Panc1 (cell line): ENCODE data around the gene GNG4. TPM values are rescaled to one million over a fixed set of nuclear protein-coding genes. Genes with fewer than 3 reads are reported as not detected.
"Not testable (repeated sequence)": the region's sequence is repeated elsewhere in the genome, so short reads cannot be mapped to it uniquely, and the experiment has no call there.

Experiments used
- ATAC-seq: fragments of 200-7000 bp; cut with Tn5 transposase; 2 replicates; pipeline ENCODE4 v1.9.1; 2020; ENCODE audit warnings: mild to moderate bottlenecking, moderate library complexity
- BruUV-seq: library from RNA; stranded (reverse); fragments of 400-500 nt; replicated peaks from 2 replicates; lab custom pipeline; 2021; lab: Mats Ljungman, UMichigan
- CTCF ChIA-PET: fragments of 300-600 bp; sonication (Branson Sonifier 250); formaldehyde crosslinking; loops from one replicate; lab custom pipeline; 2022; ENCODE audit warnings: antibody characterized with exemption; lab: Charles Lee
- POLR2A ChIA-PET: fragments of 300-600 bp; sonication (Branson Sonifier 250); formaldehyde crosslinking; loops from one replicate; lab custom pipeline; 2022; ENCODE audit warnings: antibody characterized with exemption; lab: Charles Lee
- DNase-seq: peaks from one replicate; pipeline ENCODE4 v3.0.0-alpha.2; 2010; ENCODE audit warnings: low read depth, low spot score
- H3K27ac ChIP-seq: 2 replicates; pipeline ENCODE4 v1.5.1; 2011; ENCODE audit warnings: mild to moderate bottlenecking, low read length, inconsistent platforms
- H3K27me3 ChIP-seq: fragments of 200-500 bp; sonication (Bioruptor generic); 2 replicates; pipeline ENCODE4 v1.6.0; 2014; ENCODE audit warnings: low read length, inconsistent platforms; ENCODE audit not compliant: control insufficient read depth, insufficient read depth
- H3K36me3 ChIP-seq: fragments of 200-500 bp; sonication (Bioruptor generic); 2 replicates; pipeline ENCODE4 v1.5.1; 2014; ENCODE audit warnings: inconsistent platforms, mild to moderate bottlenecking, low read length, moderate library complexity; ENCODE audit not compliant: control insufficient read depth, insufficient read depth
- H3K4me1 ChIP-seq: 2 replicates; pipeline ENCODE4 v1.5.1; 2011; ENCODE audit warnings: inconsistent platforms, mild to moderate bottlenecking, low read length, moderate library complexity; ENCODE audit not compliant: control insufficient read depth, insufficient read depth
- H3K4me3 ChIP-seq, 2 experiments: 2 replicates each; pipeline ENCODE4 v1.5.1; 2011 to 2012; ENCODE audit warnings: low read depth in 2 of 2, low read length in 2 of 2, mild to moderate bottlenecking in 2 of 2, inconsistent platforms in 1 of 2, moderate library complexity in 1 of 2
- H3K9me3 ChIP-seq: fragments of 200-500 bp; sonication (Bioruptor generic); 2 replicates; pipeline ENCODE4 v1.5.1; 2014; ENCODE audit warnings: low read depth, mild to moderate bottlenecking, inconsistent platforms, low read length, moderate library complexity; ENCODE audit not compliant: control insufficient read depth, insufficient read depth
- CTCF ChIP-seq: fragments of 450-650 bp; IDR thresholded peaks from 2 replicates; pipeline ENCODE4 v1.5.1; 2017; ENCODE audit warnings: mild to moderate bottlenecking
- POLR2AphosphoS5 ChIP-seq: IDR thresholded peaks from 2 replicates; pipeline ENCODE4 v1.6.1; 2012; ENCODE audit warnings: mild to moderate bottlenecking, low read depth, low read length, moderate library complexity
- SIN3A ChIP-seq: IDR thresholded peaks from 2 replicates; pipeline ENCODE4 v1.6.1; 2012; ENCODE audit warnings: low read depth, mild to moderate bottlenecking, low read length, moderate library complexity, borderline replicate concordance; ENCODE audit not compliant: insufficient read depth
- TCF7L2 ChIP-seq: IDR thresholded peaks from 2 replicates; pipeline ENCODE4 v1.6.1; 2011; ENCODE audit warnings: mild to moderate bottlenecking, low read depth, low read length, inconsistent platforms
- in situ Hi-C: cut with HindIII; loops from 2 replicates; pipeline ENCODE4 v1.10.0; 2016; ENCODE audit warnings: low sequenced_read_pairs, low pct_unique_long_range_greater_than_20kb
- intact Hi-C: fragments of 100-400 bp; cut with micrococcal nuclease; formaldehyde crosslinking; loops from one replicate; pipeline ENCODE4 v1.10.0; 2022; ENCODE audit not compliant: unreplicated experiment
- total RNA-seq: library from RNA; stranded (reverse); gene quantifications from one replicate; pipeline ENCODE4 v1.2.1, GENCODE V29; 2021; ENCODE audit not compliant: unreplicated experiment
- TF ChIP-seq, protein P1 (sequence below), 2 experiments: IDR thresholded peaks; 2 replicates each; pipeline ENCODE4 v1.6.1; 2011 to 2012; ENCODE audit warnings: low read depth in 2 of 2, control low read depth in 1 of 2, low read length in 1 of 2, mild to moderate bottlenecking in 1 of 2, moderate library complexity in 1 of 2; ENCODE audit not compliant: insufficient read depth in 1 of 2

Gene GNG4
- total RNA-seq, 1 experiment from 2014 or later = 1.1 TPM

DNA sequence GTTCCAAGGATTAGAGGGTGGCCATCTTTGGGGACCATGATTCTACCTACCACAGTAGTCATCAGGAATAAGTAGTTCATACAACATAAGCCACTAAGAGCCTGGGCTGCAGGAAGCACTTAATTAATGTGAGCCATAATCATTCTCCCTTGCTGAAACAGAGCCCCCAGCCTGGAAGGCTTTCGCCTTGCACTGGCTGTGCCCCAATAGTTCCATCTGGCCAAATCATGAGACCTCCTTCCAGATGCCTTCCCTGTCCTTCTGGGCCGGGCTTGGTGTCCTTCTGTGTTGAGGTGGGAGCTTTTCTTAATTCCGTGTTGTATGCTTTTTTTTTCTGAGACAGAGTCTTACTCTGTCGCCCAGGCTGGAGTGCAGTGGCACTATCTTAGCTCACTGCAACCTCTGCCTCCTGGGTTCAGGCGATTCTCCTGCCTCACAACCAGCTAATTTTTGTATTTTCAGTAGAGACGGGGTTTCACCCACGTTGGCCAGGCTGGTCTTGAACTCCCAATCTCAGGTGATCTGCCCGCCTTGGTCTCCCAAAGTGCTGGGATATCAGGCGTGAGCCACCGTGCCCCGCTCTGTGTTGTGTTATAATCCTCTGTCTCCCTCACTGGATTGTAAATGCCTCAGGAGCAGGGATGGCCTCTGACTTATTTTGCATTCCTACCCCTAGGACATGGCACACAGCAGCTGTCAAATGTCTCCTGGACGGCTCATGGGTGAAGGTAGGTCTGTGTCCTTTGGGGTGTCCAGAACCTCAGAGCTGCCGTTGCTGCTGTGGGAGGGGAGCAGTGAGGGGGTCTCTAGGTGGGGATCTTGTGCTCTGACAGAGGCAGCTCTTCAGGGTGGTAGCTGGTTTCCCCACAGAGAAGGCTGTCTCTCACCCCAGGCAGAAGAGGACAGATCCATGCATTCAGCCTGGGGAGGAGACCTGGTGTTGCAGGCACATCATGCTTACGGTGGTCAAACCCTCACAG, 10.1 kb downstream of the GNG4 start:
- H3K27me3 ChIP-seq = no peaks in the 10 kb centered on the region
- intact Hi-C loops (no loop called here), in situ Hi-C loops (no loop called here)
- no peak overlapping the region for H3K4me3 ChIP-seq
- no TSS peak for BruUV-seq
- no peaks in the 10 kb centered on the region for H3K9me3 ChIP-seq
- CTCF ChIA-PET = no interaction called here
- no peaks in the 10 kb centered on the region for H3K36me3 ChIP-seq
- POLR2A ChIA-PET = no interaction called here
- TF ChIP-seq POLR2AphosphoS5 (no peak), SIN3A (no peak), CTCF (no peak), TCF7L2 (no peak)
- TF ChIP-seq, protein P1, sequence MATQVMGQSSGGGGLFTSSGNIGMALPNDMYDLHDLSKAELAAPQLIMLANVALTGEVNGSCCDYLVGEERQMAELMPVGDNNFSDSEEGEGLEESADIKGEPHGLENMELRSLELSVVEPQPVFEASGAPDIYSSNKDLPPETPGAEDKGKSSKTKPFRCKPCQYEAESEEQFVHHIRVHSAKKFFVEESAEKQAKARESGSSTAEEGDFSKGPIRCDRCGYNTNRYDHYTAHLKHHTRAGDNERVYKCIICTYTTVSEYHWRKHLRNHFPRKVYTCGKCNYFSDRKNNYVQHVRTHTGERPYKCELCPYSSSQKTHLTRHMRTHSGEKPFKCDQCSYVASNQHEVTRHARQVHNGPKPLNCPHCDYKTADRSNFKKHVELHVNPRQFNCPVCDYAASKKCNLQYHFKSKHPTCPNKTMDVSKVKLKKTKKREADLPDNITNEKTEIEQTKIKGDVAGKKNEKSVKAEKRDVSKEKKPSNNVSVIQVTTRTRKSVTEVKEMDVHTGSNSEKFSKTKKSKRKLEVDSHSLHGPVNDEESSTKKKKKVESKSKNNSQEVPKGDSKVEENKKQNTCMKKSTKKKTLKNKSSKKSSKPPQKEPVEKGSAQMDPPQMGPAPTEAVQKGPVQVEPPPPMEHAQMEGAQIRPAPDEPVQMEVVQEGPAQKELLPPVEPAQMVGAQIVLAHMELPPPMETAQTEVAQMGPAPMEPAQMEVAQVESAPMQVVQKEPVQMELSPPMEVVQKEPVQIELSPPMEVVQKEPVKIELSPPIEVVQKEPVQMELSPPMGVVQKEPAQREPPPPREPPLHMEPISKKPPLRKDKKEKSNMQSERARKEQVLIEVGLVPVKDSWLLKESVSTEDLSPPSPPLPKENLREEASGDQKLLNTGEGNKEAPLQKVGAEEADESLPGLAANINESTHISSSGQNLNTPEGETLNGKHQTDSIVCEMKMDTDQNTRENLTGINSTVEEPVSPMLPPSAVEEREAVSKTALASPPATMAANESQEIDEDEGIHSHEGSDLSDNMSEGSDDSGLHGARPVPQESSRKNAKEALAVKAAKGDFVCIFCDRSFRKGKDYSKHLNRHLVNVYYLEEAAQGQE (IDR thresholded peaks at IDR 0.05; ENCODE audit: insufficient read depth in 1 of 2, low read depth in 2 of 2, low read length in 1 of 2) = no peak
- DNase-seq (no peak), ATAC-seq (no peak)
- H3K4me1 ChIP-seq = peaks cover 8% of the 10 kb centered on the region
- H3K27ac ChIP-seq = no peak overlapping the region

GRCh38 chr1:235638612-235639011, 11.0 kb downstream of the GNG4 start:
- ATAC-seq, POLR2A ChIA-PET, H3K4me1 ChIP-seq, DNase-seq, H3K27ac ChIP-seq, BruUV-seq, in situ Hi-C loops, H3K27me3 ChIP-seq, CTCF ChIA-PET, H3K9me3 ChIP-seq, intact Hi-C loops, H3K36me3 ChIP-seq, H3K4me3 ChIP-seq: not testable (repeated sequence)
